GM12801 (cell line): Measurements from ENCODE around the gene CELF2.

Experiments
- TF ChIP-seq, protein P1 (sequence below): IDR thresholded peaks from one replicate; pipeline ENCODE4 v1.5.1; 2011; ENCODE audit warnings: control low read depth; ENCODE audit not compliant: insufficient read length; ENCODE audit errors: extremely low read depth

The CELF2 gene

DNA sequence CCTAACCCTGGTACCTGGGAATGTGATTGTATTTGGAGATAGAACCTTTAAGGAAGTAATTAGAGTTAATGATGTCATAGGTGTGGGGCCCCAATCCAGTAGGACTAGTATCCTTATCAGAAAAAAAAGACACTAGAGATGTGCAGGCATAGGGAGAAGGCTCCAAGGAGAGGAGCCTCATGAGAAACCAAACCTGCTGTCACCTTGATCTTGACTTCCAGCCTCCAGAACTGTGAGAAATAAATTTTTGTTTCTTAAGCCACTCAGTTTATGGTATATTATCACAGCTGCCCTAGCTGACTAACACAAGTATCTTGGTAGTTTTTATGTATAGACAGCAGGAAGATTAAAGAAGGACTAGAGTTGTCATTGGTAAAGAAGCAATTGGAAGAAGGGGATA lies 23.9 kb upstream of the CELF2 start:
- TF ChIP-seq, protein P1, sequence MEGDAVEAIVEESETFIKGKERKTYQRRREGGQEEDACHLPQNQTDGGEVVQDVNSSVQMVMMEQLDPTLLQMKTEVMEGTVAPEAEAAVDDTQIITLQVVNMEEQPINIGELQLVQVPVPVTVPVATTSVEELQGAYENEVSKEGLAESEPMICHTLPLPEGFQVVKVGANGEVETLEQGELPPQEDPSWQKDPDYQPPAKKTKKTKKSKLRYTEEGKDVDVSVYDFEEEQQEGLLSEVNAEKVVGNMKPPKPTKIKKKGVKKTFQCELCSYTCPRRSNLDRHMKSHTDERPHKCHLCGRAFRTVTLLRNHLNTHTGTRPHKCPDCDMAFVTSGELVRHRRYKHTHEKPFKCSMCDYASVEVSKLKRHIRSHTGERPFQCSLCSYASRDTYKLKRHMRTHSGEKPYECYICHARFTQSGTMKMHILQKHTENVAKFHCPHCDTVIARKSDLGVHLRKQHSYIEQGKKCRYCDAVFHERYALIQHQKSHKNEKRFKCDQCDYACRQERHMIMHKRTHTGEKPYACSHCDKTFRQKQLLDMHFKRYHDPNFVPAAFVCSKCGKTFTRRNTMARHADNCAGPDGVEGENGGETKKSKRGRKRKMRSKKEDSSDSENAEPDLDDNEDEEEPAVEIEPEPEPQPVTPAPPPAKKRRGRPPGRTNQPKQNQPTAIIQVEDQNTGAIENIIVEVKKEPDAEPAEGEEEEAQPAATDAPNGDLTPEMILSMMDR, result no peak

DNA sequence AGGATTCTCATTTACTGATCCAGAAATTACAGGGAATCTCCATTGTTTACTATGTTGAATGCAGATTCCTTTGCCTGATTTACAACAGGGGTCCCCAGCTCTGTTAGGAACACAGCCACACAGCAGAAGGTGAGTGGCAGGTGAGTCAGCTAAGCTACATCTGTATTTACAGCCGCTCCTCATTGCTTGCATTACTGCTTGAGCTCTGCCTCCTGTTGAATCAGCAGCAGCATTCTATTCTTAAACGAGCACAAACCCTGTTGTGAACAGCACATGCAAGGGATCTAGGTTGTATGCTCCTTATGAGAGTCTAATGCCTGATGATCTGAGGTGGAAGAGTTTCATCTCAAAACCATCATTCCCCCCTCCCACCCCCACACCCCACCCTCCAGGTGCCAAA lies 23.3 kb upstream of the CELF2 start:
- TF ChIP-seq, protein P1, result no peak

DNA sequence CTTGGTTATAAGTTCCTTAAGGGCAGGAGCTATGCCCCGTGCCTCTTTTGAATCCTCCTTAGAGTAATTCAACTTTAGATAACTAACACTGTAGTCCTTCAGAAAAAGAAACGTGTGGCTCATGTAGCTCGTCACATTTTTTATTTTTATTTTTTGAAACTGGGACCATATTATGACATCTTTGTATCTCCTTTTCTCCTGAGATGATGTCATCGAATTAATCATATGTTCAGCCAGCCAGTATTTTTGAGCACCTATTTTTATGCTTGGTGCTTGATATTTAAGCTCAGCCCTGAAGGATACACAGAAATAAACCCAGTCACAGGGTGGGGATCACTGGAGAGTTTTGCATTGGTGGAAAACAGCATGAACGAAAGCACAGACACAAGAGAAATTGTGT lies 22.6 kb upstream of the CELF2 start:
- TF ChIP-seq, protein P1, result no peak

DNA sequence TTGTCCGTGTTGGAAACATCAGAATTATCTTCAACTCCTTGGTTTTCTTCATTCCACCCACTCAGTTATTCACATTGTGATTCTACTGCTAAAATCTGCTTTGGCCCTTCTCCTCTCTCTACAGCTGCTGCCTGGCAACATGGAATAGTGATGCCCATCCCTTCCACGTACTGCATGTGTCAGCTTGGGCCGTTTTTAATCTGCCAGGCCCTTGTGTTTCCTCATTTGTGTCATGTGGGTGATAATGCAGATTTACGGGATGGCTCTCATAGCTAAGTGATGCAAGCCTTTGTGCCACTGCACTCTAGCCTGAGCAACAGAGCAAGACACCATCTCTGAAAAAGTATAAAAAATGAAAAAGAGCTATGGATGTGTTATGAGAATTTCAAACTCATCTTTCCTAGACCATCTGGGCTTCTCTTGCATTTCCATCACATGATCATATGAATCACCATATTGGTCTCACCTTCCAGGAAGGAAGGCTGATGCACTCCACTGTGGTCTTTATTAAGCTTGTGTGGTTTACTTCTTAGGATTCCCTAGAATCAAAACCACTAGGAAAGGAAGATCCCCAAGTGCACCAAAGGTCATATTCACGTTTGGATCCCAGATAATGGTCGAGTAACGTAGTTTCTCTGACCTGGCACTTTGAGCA lies 20.6 kb upstream of the CELF2 start:
- TF ChIP-seq, protein P1, result no peak

DNA sequence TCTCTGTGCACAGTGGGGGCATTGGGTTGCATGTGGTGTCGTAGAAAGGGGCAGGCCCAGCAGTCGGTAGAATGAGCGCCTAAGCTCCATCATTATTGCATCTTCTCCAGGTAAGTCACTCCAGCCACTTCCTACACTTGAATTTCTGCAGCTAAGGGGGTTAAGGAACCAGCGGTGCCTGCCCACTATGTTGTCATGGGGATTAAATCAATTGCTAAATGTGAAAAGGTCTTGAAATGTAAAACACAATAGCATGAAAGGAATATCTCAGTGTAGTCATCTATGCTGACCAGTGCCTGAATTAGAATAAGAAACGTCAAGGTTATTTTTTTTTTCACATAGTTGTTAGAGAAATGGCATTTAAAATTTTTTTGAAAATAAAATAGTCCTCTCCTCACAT lies 15.2 kb upstream of the CELF2 start:
- TF ChIP-seq, protein P1, result no peak

DNA sequence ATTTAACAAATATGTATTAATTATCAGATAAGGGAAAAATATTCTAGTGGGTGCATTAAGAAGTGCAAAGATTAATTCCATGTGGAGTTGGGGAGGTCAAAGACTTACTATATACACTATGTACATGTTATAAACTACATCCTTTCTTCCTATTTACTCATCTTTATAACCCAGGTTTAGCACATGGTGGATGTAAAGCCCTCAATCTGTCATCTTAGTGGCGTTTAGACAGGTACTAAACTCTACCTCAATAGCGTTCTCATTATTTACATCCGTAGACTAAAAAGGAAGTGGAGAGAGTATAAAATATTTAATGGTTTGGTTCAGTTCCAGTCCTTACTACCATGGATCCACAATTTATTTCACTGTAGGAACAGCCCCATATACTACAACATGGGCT lies 14.8 kb upstream of the CELF2 start:
- TF ChIP-seq, protein P1, result no peak

DNA sequence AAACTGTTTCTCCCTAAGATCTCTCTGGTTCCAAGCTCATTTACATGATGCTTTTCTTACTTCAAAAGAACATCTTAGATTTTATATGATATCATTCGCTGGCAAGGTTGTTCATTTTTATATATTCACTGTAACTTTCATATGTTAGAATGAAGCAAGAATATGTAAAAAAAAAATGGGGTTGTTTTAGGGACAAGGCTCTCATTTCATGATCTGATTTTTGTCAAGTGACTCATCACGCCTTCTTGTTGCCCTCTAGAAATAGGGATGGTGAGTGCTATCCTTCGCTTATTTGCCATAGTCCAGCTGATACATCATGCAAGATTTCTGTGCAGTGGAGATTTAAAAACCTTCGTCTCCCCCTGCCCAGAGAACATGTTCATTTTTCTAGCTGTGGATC lies 14.0 kb upstream of the CELF2 start:
- TF ChIP-seq, protein P1, result no peak
